Measurements from ENCODE around the gene LDB3.

LDB3 gene

DNA sequence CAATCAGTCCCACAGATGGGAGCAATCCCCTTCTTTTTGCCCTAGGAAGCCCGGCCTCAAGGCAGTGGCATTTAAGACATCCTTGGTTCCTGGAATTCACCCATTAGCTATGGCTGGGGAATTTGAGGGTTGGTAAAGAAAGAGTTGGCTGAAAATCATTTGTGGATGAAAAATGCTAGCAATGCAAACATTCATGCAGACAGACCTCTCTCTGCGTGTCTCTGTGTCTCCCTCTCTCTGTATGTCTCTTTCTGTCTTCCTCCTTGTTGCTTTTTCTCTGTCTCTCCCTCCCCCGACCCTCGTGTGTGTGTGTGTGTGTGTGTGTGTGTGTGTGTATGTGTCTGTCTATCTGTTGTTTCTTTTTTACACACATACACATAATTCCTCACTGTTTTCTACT is 19.4 kb downstream of the LDB3 start:
- no peak for DNase-seq

DNA sequence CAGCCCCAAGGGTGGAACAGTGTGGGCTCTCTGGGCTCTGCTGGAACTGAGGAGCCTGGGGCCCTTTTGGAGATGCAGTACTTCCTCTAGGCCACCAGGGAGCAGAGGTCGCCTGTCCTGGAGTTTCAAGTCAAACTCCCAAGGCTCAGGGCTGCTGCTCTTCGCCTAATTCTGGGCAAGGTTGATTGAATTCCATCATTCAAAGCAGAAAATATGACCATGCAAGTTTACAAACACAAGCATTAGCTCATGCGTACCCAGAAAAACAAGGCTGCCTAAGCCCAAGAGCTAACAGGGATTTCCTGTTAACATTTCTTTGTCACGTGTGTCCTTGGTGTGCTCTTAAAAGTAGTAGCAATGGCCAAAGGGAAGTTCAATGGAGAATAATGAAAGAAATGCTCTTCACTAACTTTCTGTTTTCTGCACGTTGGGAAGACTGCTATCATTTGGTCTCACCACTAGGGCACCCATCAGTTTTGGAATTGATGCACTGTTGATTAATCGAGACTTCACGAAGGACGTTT is 20.1 kb downstream of the LDB3 start:
- DNase-seq: no peak

- DNase-seq: no peak
Observed at GRCh38 chr10:86689146-86689545, 20.8 kb downstream of the LDB3 start.

DNA sequence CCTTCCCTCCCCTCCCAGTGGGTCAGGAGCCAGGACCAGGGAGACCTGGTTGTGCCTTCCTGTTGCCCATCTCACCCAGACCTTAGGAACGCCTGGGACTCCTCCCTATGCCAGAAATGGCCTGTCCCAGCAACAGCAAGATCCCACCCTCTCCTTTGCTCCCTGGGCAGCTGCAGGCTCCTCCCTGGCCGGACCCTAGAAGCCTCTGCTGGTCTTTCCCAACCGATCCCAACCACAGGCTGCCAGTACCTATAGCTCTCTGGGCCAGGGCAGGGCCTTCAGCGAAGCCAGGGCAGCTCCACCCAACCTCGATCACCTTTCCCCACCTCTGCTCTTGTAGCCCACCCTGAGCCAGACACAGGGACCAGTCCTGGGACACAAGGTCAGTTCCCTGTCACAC is 21.9 kb downstream of the LDB3 start:
- DNase-seq: no peak

GRCh38 chr10:86690657-86691084 is 22.4 kb downstream of the LDB3 start:
- DNase-seq: no peak

GRCh38 chr10:86691333-86692022 is 23.2 kb downstream of the LDB3 start:
- no peak for DNase-seq

DNA sequence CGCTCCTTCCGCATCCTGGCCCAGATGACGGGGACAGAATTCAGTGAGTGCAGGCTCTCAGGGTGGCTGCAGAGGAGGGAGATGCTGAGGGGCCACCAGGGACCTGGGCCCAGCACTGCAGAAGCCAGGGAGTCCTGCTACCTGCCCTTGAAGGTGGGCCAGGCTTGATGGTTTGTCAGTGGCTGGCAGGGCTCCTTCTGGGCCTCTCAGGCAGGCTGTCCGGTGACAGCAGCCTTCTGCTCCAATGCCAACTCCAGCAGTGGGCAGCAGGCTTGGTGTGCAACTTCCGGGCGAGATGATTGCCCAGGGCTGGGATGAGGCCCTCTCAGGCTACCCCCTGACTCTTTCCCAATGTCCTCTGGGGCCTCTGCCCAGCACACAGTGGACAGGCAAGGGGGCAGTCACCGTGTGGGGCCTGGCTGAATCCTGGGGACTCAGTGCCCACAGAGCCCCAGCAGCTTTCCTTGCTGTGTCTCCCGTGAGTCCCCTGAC is 23.8 kb downstream of the LDB3 start:
- DNase-seq: no peak

GRCh38 chr10:86692664-86693063 is 24.4 kb downstream of the LDB3 start:
- DNase-seq: no peak

GRCh38 chr10:86693275-86693674 is 25.0 kb downstream of the LDB3 start:
- no peak for DNase-seq

DNA sequence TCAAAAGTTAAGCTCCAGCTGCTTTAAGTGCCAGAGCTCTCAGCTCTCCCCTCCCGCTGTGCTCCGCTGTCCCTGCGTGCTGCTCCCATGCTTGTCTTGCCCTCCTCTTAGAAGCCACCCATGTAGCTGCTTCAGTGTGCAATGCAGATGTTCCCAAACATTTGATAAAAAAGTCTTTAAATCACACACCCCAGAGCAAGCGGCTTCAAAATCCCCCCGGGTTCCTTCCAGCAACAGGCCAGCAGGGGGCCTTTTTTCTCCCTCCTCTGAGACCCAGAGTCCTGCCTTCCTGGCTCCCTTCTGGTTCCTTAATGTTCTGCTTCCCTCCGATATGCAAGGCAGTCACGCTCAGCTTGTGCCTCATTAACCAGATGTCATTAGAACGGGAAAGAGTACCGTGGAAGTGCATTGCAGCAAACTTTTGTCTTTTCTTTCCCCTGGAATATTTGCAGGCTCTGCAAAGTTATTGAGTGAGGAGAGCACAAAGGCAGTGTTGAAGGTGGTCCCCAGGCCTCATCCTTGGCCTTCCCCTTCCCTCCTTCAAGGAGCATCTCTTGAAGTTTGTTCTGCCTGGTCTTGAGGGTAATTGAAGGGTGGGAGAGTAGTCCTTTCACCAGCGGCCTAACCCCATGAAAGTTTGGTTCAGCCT is 25.5 kb downstream of the LDB3 start:
- no peak for DNase-seq

DNA sequence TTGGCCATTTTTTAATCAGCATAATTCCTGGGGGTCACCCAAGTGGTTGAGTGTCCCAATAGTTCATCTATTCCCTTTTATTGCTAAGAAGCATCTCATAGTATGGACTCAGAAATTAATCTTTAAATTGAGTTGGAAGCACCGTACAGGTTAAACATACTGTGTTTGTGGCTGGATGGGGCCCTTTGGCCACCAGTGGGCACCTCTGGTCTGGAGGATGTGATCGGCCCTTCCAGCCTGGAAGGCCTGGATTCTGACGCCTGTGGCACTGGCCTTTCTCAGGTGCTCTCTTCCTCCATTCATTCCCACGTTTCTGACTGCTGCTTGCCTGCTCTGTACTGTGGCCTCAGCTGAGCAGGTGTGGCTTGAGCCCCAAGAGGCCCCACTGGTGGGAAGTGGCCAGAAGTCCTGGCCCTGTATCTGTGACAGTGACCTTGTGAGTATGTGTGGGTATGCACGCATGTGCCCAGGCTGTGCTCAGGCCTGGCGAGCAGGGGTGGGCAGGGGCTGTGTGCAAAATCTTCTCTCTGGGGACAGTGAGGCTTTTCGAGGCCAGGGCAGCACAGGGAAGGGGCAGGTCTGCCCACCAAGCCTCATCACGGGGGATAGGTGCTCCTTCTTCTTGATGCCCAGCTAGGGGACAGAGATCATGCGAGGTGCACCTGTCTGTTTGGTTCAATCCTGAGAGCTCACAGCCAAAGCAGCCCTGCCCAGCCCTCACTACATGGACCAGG is 30.1 kb downstream of the LDB3 start:
- DNase-seq: no peak

- DNase-seq: no peak
Observed at GRCh38 chr10:86699125-86699524, 30.8 kb downstream of the LDB3 start.

GRCh38 chr10:86699541-86699940 is 31.2 kb downstream of the LDB3 start:
- DNase-seq: no peak

- DNase-seq: no peak
Observed at GRCh38 chr10:86699991-86700840, 31.9 kb downstream of the LDB3 start.

GRCh38 chr10:86700851-86701617 is 32.7 kb downstream of the LDB3 start:
- no peak for DNase-seq

GRCh38 chr10:86703176-86703575 is 34.9 kb downstream of the LDB3 start:
- no peak for DNase-seq

GRCh38 chr10:86705139-86705538 is 36.8 kb downstream of the LDB3 start:
- no peak for DNase-seq

- no peak for DNase-seq
Observed at GRCh38 chr10:86705905-86706304, 37.6 kb downstream of the LDB3 start.

- DNase-seq: no peak
Observed at GRCh38 chr10:86706401-86706841, 38.1 kb downstream of the LDB3 start.

DNA sequence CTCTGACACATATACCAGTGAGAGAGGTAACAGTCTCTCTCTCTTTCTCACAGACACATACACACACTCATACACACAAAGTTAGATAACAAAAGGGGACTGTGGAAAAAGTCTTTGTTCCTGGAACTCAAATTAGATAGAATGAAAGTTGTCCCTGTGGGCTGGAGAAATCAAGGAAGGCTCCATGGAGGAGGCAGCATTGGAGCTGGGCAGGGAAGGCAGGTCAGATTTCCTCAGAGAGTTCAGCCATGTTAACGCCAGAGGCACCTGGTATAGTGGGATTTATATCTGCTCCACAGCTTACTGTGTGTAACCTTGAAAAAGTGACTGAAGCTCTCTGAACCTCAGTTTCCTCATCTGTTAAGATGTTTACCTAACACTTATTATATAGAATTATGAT is 38.7 kb downstream of the LDB3 start:
- no peak for DNase-seq

DNA sequence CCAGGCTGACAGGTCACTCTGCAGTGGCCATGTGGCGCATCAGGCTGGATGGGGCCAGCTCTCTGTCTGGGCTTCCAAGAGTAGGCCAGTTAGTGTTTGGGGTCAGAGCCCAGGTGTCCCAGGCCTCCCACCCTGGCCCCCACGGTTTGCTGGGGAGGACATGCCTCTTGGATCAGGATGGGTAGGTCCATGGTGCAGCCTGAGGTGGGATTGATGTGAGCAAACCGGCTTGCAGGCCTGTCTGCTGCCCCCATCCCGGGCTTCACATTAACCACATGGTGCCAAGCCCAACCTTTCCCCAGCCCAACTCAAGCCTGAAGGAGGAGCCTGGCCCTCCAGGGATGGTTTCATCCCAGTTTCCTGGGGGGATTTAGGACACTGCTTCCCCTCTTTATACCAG is 39.2 kb downstream of the LDB3 start:
- no peak for DNase-seq

All from NCI-H1092 treated with DMSO at 0.1 percent for 48 hours (cell line).